HepG2 (cell line): ENCODE data around the gene PPP2R2C. TPM values are rescaled to one million over a fixed set of nuclear protein-coding genes. Genes with fewer than 3 reads are reported as not detected.

ENCODE experiments used
- ATAC-seq: fragments of 200-7000 bp; cut with Tn5 transposase; 3 replicates; pipeline ENCODE4 v1.9.1; 2020; ENCODE audit warnings: mild to moderate bottlenecking, moderate library complexity
- BruUV-seq: library from RNA; stranded (reverse); fragments of 400-500 nt; replicated peaks from 2 replicates; lab custom pipeline; 2021; lab: Mats Ljungman, UMichigan
- CTCF ChIA-PET: fragments of 300-600 bp; formaldehyde crosslinking; extraction: SDS; loops from one replicate; lab custom pipeline; 2021; ENCODE audit warnings: low total read pairs, inconsistent platforms, low intra/inter-chr PET ratio; lab: Yijun Ruan, JAX
- POLR2A ChIA-PET: fragments of 350-600 bp; sonication (Branson Sonifier 250); formaldehyde crosslinking; loops from one replicate; lab custom pipeline; 2020; ENCODE audit warnings: antibody characterized with exemption, inconsistent platforms; lab: Yijun Ruan, JAX
- DNase-seq: peaks from one replicate; pipeline ENCODE4 v3.0.0-alpha.2; 2015; ENCODE audit warnings: low spot score
- FAIRE-seq: peaks from 3 replicates; lab custom pipeline; 2011; peaks lifted over from hg19 to GRCh38; lab: Jason Lieb, UNC
- H2AFZ ChIP-seq: one replicate; pipeline ENCODE4 v1.6.1; 2011; ENCODE audit warnings: low read length, inconsistent platforms
- H3K27ac ChIP-seq: fragments of 300-600 bp; 3 replicates; pipeline ENCODE4 v1.8.0; 2011; ENCODE audit warnings: mixed run types, mild to moderate bottlenecking, mixed read lengths, low read length, inconsistent platforms; ENCODE audit not compliant: insufficient read depth; ENCODE audit errors: extremely low read length
- H3K27me3 ChIP-seq, 2 experiments: fragments of 200-600 bp in 1 of 2; 2 replicates in 1 of 2; 3 replicates in 1 of 2; pipeline versions ENCODE4 v1.6.0 to v1.8.0; 2011; ENCODE audit warnings: low read length in 2 of 2, mild to moderate bottlenecking in 2 of 2, moderate library complexity in 2 of 2, inconsistent platforms in 1 of 2; ENCODE audit not compliant: insufficient read depth in 2 of 2, control insufficient read depth in 1 of 2
- H3K36me3 ChIP-seq, 2 experiments: fragments of 200-600 bp in 1 of 2; replicated peaks in 1 of 2; 2 replicates in 1 of 2; 3 replicates in 1 of 2; pipeline versions ENCODE4 v1.5.1 to v1.8.0; 2011; ENCODE audit warnings: low read length in 2 of 2, inconsistent platforms in 1 of 2; ENCODE audit not compliant: insufficient read depth in 2 of 2, control insufficient read depth in 1 of 2
- H3K4me1 ChIP-seq: 2 replicates; pipeline ENCODE4 v1.5.1; 2012; ENCODE audit warnings: low read length, inconsistent platforms; ENCODE audit not compliant: insufficient read depth
- H3K4me2 ChIP-seq: 2 replicates; pipeline ENCODE4 v1.6.0; 2011; ENCODE audit warnings: low read depth, low read length, inconsistent platforms
- H3K4me3 ChIP-seq, 3 experiments: fragments of 200-600 bp in 1 of 3; sonication (generic), shearing (Covaris generic) in 1 of 3; replicated peaks in 1 of 3; 2 replicates each; pipeline ENCODE4 v1.5.1; 2011 to 2016; ENCODE audit warnings: low read length in 3 of 3, inconsistent platforms in 2 of 3, low read depth in 2 of 3, mild to moderate bottlenecking in 2 of 3, control low read depth in 1 of 3, mixed read lengths in 1 of 3; ENCODE audit not compliant: insufficient read depth in 1 of 3
- H3K79me2 ChIP-seq: one replicate; pipeline ENCODE4 v1.6.1; 2011; ENCODE audit warnings: low read length, inconsistent platforms; ENCODE audit not compliant: insufficient read depth
- H3K9ac ChIP-seq: 2 replicates; pipeline ENCODE4 v1.6.0; 2011; ENCODE audit warnings: mild to moderate bottlenecking, low read depth, low read length, inconsistent platforms; ENCODE audit not compliant: insufficient read depth
- H3K9me3 ChIP-seq: 2 replicates; pipeline ENCODE4 v1.5.1; 2012; ENCODE audit warnings: mild to moderate bottlenecking, low read length
- H4K20me1 ChIP-seq: 2 replicates; pipeline ENCODE4 v1.6.0; 2011; ENCODE audit warnings: inconsistent platforms, mild to moderate bottlenecking, low read length, moderate library complexity; ENCODE audit not compliant: insufficient read depth
- HNF4A ChIP-seq: sonication (generic); formaldehyde crosslinking; IDR thresholded peaks from 2 replicates; pipeline ENCODE4 v1.4.0; 2020; ENCODE audit warnings: missing genetic modification reagents
- MAFF ChIP-seq: IDR thresholded peaks from 2 replicates; pipeline ENCODE4 v1.6.1; 2011; ENCODE audit warnings: low read depth, low read length, improper control_type of control experiment
- NFE2L1 ChIP-seq: sonication (generic); formaldehyde crosslinking; IDR thresholded peaks from 2 replicates; pipeline ENCODE4 v1.4.0; 2020; ENCODE audit warnings: missing genetic modification reagents, mild to moderate bottlenecking, borderline replicate concordance
- PPARG ChIP-seq: conservative IDR thresholded peaks from 2 replicates; pipeline ENCODE4 v1.6.1; 2016; ENCODE audit warnings: missing biosample characterization, missing genetic modification reagents
- TAF1 ChIP-seq: sonication (generic); formaldehyde crosslinking; IDR thresholded peaks from 2 replicates; pipeline ENCODE4 v1.4.0; 2020; ENCODE audit warnings: missing genetic modification reagents
- TCF7 ChIP-seq: sonication (generic); IDR thresholded peaks from 2 replicates; pipeline ENCODE4 v1.6.1; 2016; ENCODE audit warnings: antibody characterized with exemption, low read depth
- ZFAT ChIP-seq: sonication (generic); formaldehyde crosslinking; conservative IDR thresholded peaks from 2 replicates; pipeline ENCODE4 v1.8.1; 2023; ENCODE audit warnings: missing genetic modification reagents, inconsistent platforms
- ZMYM2 ChIP-seq: sonication (generic); formaldehyde crosslinking; IDR thresholded peaks from 2 replicates; pipeline ENCODE4 v1.8.0; 2022; ENCODE audit warnings: mild to moderate bottlenecking, missing genetic modification reagents
- ZNF121 ChIP-seq: sonication (generic); formaldehyde crosslinking; IDR thresholded peaks from 2 replicates; pipeline ENCODE4 v1.5.0; 2020; ENCODE audit warnings: mild to moderate bottlenecking, missing genetic modification reagents
- ZNF124 ChIP-seq: sonication (generic); formaldehyde crosslinking; IDR thresholded peaks from 2 replicates; pipeline ENCODE4 v1.4.0; 2020; ENCODE audit warnings: missing genetic modification reagents
- ZNF207 ChIP-seq: fragments of 450-650 bp; IDR thresholded peaks from 2 replicates; pipeline ENCODE4 v1.6.1; 2016; ENCODE audit warnings: antibody characterized with exemption, borderline replicate concordance
- ZNF564 ChIP-seq: sonication (generic); formaldehyde crosslinking; IDR thresholded peaks from 2 replicates; pipeline ENCODE4 v1.8.1; 2023; ENCODE audit warnings: mild to moderate bottlenecking, missing genetic modification reagents
- ZSCAN29 ChIP-seq: sonication (generic); formaldehyde crosslinking; conservative IDR thresholded peaks from 2 replicates; pipeline ENCODE4 v1.4.0; 2020; ENCODE audit warnings: mild to moderate bottlenecking, missing genetic modification reagents
- WGBS: methylation state at CpG from one replicate; pipeline ENCODE4 v1.1.6; 2017; ENCODE audit warnings: low lambda C conversion rate; 5-methylcytosine and 5-hydroxymethylcytosine counted together
- in situ Hi-C: cut with HindIII; loops from 2 replicates; pipeline ENCODE4 v1.10.0; 2017; ENCODE audit warnings: low pct_unique_long_range_greater_than_20kb; ENCODE audit not compliant: extremely low pct_ligation_motif_present
- intact Hi-C: fragments of 100-400 bp; cut with micrococcal nuclease; formaldehyde crosslinking; loops from one replicate; pipeline ENCODE4 v1.10.0; 2022; ENCODE audit not compliant: unreplicated experiment
- polyA plus RNA-seq, 8 experiments: library from polyadenylated mRNA; depleted of rRNA in 3 of 8; stranded (reverse) in 7 of 8; unstranded in 1 of 8; fragments of >200 nt; fragmentation: Illumina TruSeq in 4 of 8; extraction: Trizol in 4 of 8; gene quantifications; 2 replicates each; pipeline versions ENCODE4 v1.2.1 to v1.2.3, GENCODE V29; 2011 to 2016; ENCODE audit warnings: low read depth in 4 of 8, missing spikeins in 1 of 8, mixed read lengths in 1 of 8; ENCODE audit not compliant: insufficient read depth in 1 of 8
- total RNA-seq, 5 experiments: library from RNA; depleted of rRNA; stranded (reverse); fragments of >200 nt; fragmentation: Illumina TruSeq; extraction: Trizol; gene quantifications; 2 replicates each; pipeline ENCODE4 v1.2.3, GENCODE V29; 2016; ENCODE audit warnings: low read depth in 1 of 5
- TF ChIP-seq, protein P1 (sequence below): sonication (generic); formaldehyde crosslinking; IDR thresholded peaks from 2 replicates; pipeline ENCODE4 v1.5.0; 2020; ENCODE audit warnings: mild to moderate bottlenecking, missing genetic modification reagents
- TF ChIP-seq, protein P2 (sequence below): sonication (generic); formaldehyde crosslinking; conservative IDR thresholded peaks from 2 replicates; pipeline ENCODE4 v1.4.0; 2020; ENCODE audit warnings: missing genetic modification reagents
- TF ChIP-seq, protein P3 (sequence below): sonication (generic); formaldehyde crosslinking; IDR thresholded peaks from 2 replicates; pipeline ENCODE4 v1.5.0; 2020; ENCODE audit warnings: mild to moderate bottlenecking, missing genetic modification reagents, borderline replicate concordance
- TF ChIP-seq, protein P4 (sequence below): sonication (generic); formaldehyde crosslinking; IDR thresholded peaks from 2 replicates; pipeline ENCODE4 v1.4.0; 2020; ENCODE audit warnings: missing genetic modification reagents

Gene PPP2R2C
- total and polyA plus RNA-seq, 2 of the 13 experiments (the other 11 are each of a cell fraction or from before 2014, with no cell fraction given): 0.60 to 8.6 TPM

DNA sequence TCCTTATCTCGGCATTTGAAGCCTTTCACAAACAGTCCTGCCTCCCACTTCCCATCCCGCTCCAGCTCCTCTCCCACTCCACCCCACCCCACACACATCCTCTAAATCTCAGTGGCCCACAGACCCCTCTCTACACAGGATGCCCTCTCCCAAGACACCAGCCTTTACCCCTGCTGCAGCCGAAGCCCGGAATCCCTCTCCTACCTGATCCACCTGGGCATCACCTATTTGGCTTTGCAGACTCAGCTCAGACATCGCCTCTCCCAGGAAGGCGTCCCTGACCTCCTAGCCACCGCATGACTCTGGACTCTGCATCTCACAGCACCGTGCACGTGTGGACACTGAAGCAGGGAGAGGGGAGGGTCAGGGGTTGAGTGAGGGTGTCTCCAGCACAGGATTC, 11.5 kb downstream of the PPP2R2C start:
- Histone ChIP-seq H2AFZ (no peak overlapping the region), H3K27me3 (peaks cover 1 to 17% of the 10 kb centered on the region in 2 experiments; a peak in 3 of 5 replicates), H3K4me3 (no peak overlapping the region), H3K9ac (no peak overlapping the region), H3K9me3 (no peaks in the 10 kb centered on the region), H3K36me3 (no peaks in the 10 kb centered on the region), H3K4me2 (no peak overlapping the region), H3K27ac (no peak overlapping the region), H4K20me1 (no peaks in the 10 kb centered on the region), H3K79me2 (no peaks in the 10 kb centered on the region), H3K4me1 (no peaks in the 10 kb centered on the region)
- intact Hi-C loops: no loop called here
- ChIA-PET CTCF (no interaction called here), POLR2A (no interaction called here)
- in situ Hi-C loops: no loop called here
- DNase-seq: no peak
- WGBS: 14% methylated on average over 9 of the region's 9 CpGs
- FAIRE-seq: no peak
- ATAC-seq: no peak
- TF ChIP-seq HNF4A (CRISPR knock-in tag) (no peak), PPARG (CRISPR knock-in tag) (no peak), NFE2L1 (CRISPR knock-in tag) (no peak), TCF7 (no peak), ZNF207 (no peak), MAFF (no peak), TAF1 (no peak), ZNF121 (CRISPR knock-in tag) (no peak), ZNF564 (CRISPR knock-in tag) (no peak), ZFAT (CRISPR knock-in tag) (no peak), ZSCAN29 (CRISPR knock-in tag) (no peak), ZMYM2 (CRISPR knock-in tag) (no peak), ZNF124 (CRISPR knock-in tag) (no peak)
- TF ChIP-seq, protein P1, sequence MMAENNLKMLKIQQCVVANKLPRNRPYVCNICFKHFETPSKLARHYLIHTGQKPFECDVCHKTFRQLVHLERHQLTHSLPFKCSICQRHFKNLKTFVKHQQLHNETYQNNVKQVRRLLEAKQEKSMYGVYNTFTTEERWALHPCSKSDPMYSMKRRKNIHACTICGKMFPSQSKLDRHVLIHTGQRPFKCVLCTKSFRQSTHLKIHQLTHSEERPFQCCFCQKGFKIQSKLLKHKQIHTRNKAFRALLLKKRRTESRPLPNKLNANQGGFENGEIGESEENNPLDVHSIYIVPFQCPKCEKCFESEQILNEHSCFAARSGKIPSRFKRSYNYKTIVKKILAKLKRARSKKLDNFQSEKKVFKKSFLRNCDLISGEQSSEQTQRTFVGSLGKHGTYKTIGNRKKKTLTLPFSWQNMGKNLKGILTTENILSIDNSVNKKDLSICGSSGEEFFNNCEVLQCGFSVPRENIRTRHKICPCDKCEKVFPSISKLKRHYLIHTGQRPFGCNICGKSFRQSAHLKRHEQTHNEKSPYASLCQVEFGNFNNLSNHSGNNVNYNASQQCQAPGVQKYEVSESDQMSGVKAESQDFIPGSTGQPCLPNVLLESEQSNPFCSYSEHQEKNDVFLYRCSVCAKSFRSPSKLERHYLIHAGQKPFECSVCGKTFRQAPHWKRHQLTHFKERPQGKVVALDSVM (CRISPR knock-in tag): no peak
- TF ChIP-seq, protein P2, sequence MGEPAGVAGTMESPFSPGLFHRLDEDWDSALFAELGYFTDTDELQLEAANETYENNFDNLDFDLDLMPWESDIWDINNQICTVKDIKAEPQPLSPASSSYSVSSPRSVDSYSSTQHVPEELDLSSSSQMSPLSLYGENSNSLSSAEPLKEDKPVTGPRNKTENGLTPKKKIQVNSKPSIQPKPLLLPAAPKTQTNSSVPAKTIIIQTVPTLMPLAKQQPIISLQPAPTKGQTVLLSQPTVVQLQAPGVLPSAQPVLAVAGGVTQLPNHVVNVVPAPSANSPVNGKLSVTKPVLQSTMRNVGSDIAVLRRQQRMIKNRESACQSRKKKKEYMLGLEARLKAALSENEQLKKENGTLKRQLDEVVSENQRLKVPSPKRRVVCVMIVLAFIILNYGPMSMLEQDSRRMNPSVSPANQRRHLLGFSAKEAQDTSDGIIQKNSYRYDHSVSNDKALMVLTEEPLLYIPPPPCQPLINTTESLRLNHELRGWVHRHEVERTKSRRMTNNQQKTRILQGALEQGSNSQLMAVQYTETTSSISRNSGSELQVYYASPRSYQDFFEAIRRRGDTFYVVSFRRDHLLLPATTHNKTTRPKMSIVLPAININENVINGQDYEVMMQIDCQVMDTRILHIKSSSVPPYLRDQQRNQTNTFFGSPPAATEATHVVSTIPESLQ (CRISPR knock-in tag): no peak
- TF ChIP-seq, protein P3, sequence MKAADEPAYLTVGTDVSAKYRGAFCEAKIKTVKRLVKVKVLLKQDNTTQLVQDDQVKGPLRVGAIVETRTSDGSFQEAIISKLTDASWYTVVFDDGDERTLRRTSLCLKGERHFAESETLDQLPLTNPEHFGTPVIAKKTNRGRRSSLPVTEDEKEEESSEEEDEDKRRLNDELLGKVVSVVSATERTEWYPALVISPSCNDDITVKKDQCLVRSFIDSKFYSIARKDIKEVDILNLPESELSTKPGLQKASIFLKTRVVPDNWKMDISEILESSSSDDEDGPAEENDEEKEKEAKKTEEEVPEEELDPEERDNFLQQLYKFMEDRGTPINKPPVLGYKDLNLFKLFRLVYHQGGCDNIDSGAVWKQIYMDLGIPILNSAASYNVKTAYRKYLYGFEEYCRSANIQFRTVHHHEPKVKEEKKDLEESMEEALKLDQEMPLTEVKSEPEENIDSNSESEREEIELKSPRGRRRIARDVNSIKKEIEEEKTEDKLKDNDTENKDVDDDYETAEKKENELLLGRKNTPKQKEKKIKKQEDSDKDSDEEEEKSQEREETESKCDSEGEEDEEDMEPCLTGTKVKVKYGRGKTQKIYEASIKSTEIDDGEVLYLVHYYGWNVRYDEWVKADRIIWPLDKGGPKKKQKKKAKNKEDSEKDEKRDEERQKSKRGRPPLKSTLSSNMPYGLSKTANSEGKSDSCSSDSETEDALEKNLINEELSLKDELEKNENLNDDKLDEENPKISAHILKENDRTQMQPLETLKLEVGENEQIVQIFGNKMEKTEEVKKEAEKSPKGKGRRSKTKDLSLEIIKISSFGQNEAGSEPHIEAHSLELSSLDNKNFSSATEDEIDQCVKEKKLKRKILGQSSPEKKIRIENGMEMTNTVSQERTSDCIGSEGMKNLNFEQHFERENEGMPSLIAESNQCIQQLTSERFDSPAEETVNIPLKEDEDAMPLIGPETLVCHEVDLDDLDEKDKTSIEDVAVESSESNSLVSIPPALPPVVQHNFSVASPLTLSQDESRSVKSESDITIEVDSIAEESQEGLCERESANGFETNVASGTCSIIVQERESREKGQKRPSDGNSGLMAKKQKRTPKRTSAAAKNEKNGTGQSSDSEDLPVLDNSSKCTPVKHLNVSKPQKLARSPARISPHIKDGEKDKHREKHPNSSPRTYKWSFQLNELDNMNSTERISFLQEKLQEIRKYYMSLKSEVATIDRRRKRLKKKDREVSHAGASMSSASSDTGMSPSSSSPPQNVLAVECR (CRISPR knock-in tag): no peak
- TF ChIP-seq, protein P4, sequence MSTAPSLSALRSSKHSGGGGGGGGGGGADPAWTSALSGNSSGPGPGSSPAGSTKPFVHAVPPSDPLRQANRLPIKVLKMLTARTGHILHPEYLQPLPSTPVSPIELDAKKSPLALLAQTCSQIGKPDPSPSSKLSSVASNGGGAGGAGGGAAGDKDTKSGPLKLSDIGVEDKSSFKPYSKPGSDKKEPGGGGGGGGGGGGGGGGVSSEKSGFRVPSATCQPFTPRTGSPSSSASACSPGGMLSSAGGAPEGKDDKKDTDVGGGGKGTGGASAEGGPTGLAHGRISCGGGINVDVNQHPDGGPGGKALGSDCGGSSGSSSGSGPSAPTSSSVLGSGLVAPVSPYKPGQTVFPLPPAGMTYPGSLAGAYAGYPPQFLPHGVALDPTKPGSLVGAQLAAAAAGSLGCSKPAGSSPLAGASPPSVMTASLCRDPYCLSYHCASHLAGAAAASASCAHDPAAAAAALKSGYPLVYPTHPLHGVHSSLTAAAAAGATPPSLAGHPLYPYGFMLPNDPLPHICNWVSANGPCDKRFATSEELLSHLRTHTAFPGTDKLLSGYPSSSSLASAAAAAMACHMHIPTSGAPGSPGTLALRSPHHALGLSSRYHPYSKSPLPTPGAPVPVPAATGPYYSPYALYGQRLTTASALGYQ (CRISPR knock-in tag): no peak
- BruUV-seq: no TSS peak
